IMR-90 (cell line): ENCODE measurements around the gene OR1L8. TPM values are rescaled to one million over a fixed set of nuclear protein-coding genes. Genes with fewer than 3 reads are reported as not detected.
"Not testable (repeated sequence)": the region's sequence is repeated elsewhere in the genome, so short reads cannot be mapped to it uniquely, and the experiment has no call there.

Experiments
- ATAC-seq: fragments of 200-7000 bp; cut with Tn5 transposase; 2 replicates; pipeline ENCODE4 v1.9.1; 2020; ENCODE audit warnings: low read depth, mild to moderate bottlenecking, moderate library complexity
- BruUV-seq: library from RNA; stranded (reverse); fragments of 400-500 nt; replicated peaks from 2 replicates; lab custom pipeline; 2021; lab: Mats Ljungman, UMichigan
- CTCF ChIA-PET: fragments of 300-600 bp; formaldehyde crosslinking; extraction: SDS; loops from one replicate; lab custom pipeline; 2021; ENCODE audit warnings: antibody characterized with exemption; lab: Yijun Ruan, JAX
- POLR2A ChIA-PET: fragments of 300-600 bp; sonication (Branson Sonifier 250); formaldehyde crosslinking; loops from one replicate; lab custom pipeline; 2022; ENCODE audit warnings: antibody characterized with exemption; ENCODE audit not compliant: unreplicated experiment; lab: Charles Lee
- DNase-seq: peaks from one replicate; pipeline ENCODE4 v3.0.0; 2013
- H2AFZ ChIP-seq: replicated peaks from 2 replicates; pipeline ENCODE3; 2013; ENCODE audit warnings: low read length, mild to moderate bottlenecking; ENCODE audit not compliant: poor library complexity
- H2AK5ac ChIP-seq: 2 replicates; pipeline ENCODE4 v1.6.1; 2013; ENCODE audit warnings: low read depth, low read length, inconsistent platforms
- H2AK9ac ChIP-seq: replicated peaks from 2 replicates; pipeline ENCODE3; 2013; ENCODE audit warnings: mild to moderate bottlenecking, low read depth, low read length, moderate library complexity; ENCODE audit not compliant: poor library complexity
- H2BK120ac ChIP-seq: 2 replicates; pipeline ENCODE4 v1.6.1; 2013; ENCODE audit warnings: low read depth, low read length, inconsistent platforms
- H2BK15ac ChIP-seq: 3 replicates; pipeline ENCODE4 v1.6.1; 2013; ENCODE audit warnings: low read depth, low read length, inconsistent platforms
- H2BK20ac ChIP-seq: 2 replicates; pipeline ENCODE4 v1.6.1; 2013; ENCODE audit warnings: low read depth, mild to moderate bottlenecking, inconsistent platforms, low read length, moderate library complexity
- H2BK5ac ChIP-seq: 2 replicates; pipeline ENCODE4 v1.6.1; 2013; ENCODE audit warnings: mild to moderate bottlenecking, low read depth, low read length, inconsistent platforms; ENCODE audit not compliant: poor library complexity, severe bottlenecking
- H3K14ac ChIP-seq: replicated peaks from 2 replicates; pipeline ENCODE4 v1.6.1; 2013; ENCODE audit warnings: low read depth, low read length, inconsistent platforms
- H3K18ac ChIP-seq: 2 replicates; pipeline ENCODE4 v1.6.1; 2013; ENCODE audit warnings: low read depth, low read length, control low read depth
- H3K23ac ChIP-seq: 2 replicates; pipeline ENCODE4 v1.6.1; 2013; ENCODE audit warnings: low read depth, low read length, inconsistent platforms
- H3K27ac ChIP-seq: 2 replicates; pipeline ENCODE4 v1.5.1; 2013; ENCODE audit warnings: mild to moderate bottlenecking, control low read depth, low read length; ENCODE audit not compliant: insufficient read depth
- H3K27me3 ChIP-seq: 2 replicates; pipeline ENCODE4 v1.6.1; 2013; ENCODE audit warnings: low read length; ENCODE audit not compliant: control insufficient read depth, insufficient read depth
- H3K36me3 ChIP-seq: 2 replicates; pipeline ENCODE4 v1.6.1; 2013; ENCODE audit warnings: low read length, mixed read lengths; ENCODE audit not compliant: control insufficient read depth, insufficient read depth
- H3K4ac ChIP-seq: 2 replicates; pipeline ENCODE4 v1.6.1; 2013; ENCODE audit warnings: low read depth, low read length, inconsistent platforms
- H3K4me1 ChIP-seq: 2 replicates; pipeline ENCODE4 v1.6.1; 2013; ENCODE audit warnings: low read length, mixed read lengths; ENCODE audit not compliant: control insufficient read depth, insufficient read depth
- H3K4me2 ChIP-seq: 2 replicates; pipeline ENCODE4 v1.6.1; 2013; ENCODE audit warnings: low read depth, mild to moderate bottlenecking, control low read depth, low read length, moderate library complexity
- H3K4me3 ChIP-seq: 2 replicates; pipeline ENCODE4 v1.5.1; 2013; ENCODE audit warnings: low read depth, mild to moderate bottlenecking, control low read depth, low read length, moderate library complexity; ENCODE audit not compliant: insufficient read depth
- H3K56ac ChIP-seq: 2 replicates; pipeline ENCODE4 v1.6.1; 2013; ENCODE audit warnings: low read length, inconsistent platforms; ENCODE audit not compliant: insufficient read depth; ENCODE audit errors: extremely low read depth
- H3K79me1 ChIP-seq, 2 experiments: 2 replicates each; pipeline ENCODE4 v1.6.1; 2013; ENCODE audit warnings: low read length in 2 of 2, inconsistent platforms in 1 of 2, low read depth in 1 of 2
- H3K9ac ChIP-seq: 2 replicates; pipeline ENCODE4 v1.6.1; 2013; ENCODE audit warnings: low read depth, low read length, control low read depth
- H3K9me1 ChIP-seq: 2 replicates; pipeline ENCODE4 v1.6.1; 2013; ENCODE audit warnings: low read length, inconsistent platforms; ENCODE audit not compliant: insufficient read depth
- H3K9me3 ChIP-seq: 2 replicates; pipeline ENCODE4 v1.6.1; 2013; ENCODE audit warnings: low read length; ENCODE audit not compliant: control insufficient read depth, insufficient read depth
- H4K20me1 ChIP-seq: 2 replicates; pipeline ENCODE4 v1.6.1; 2013; ENCODE audit warnings: low read length, inconsistent platforms; ENCODE audit not compliant: insufficient read depth
- H4K5ac ChIP-seq: 2 replicates; pipeline ENCODE4 v1.6.1; 2013; ENCODE audit warnings: mild to moderate bottlenecking, low read depth, low read length, control low read depth
- H4K8ac ChIP-seq, 2 experiments: 2 replicates each; pipeline ENCODE4 v1.6.1; 2013; ENCODE audit warnings: low read depth in 2 of 2, low read length in 2 of 2, control low read depth in 1 of 2, inconsistent platforms in 1 of 2
- H4K91ac ChIP-seq: 2 replicates; pipeline ENCODE4 v1.6.1; 2013; ENCODE audit warnings: low read depth, low read length, inconsistent platforms; ENCODE audit not compliant: insufficient read depth
- CEBPB ChIP-seq: IDR thresholded peaks from 2 replicates; pipeline ENCODE4 v1.6.1; 2012; ENCODE audit warnings: low read depth, low read length, improper control_type of control experiment
- RCOR1 ChIP-seq: IDR thresholded peaks from 2 replicates; pipeline ENCODE4 v1.6.1; 2012; ENCODE audit warnings: mild to moderate bottlenecking, low read length, improper control_type of control experiment; ENCODE audit not compliant: insufficient replicate concordance
- WGBS, 2 experiments: methylation state at CpG; one replicate each; pipeline versions ENCODE4 v1.1.5 to v1.1.7; 2013; ENCODE audit warnings: missing lambda C conversion rate in 2 of 2; ENCODE audit not compliant: insufficient read length in 1 of 2; ENCODE audit errors: extremely low coverage in 2 of 2; 5-methylcytosine and 5-hydroxymethylcytosine counted together
- dilution Hi-C: fragments of 300-500 bp; cut with HindIII; formaldehyde crosslinking; loops from one replicate; pipeline ENCODE4 v1.14.3; 2018; ENCODE audit warnings: low sequenced_read_pairs; ENCODE audit not compliant: unreplicated experiment
- in situ Hi-C: fragments of 300-500 bp; cut with MboI; formaldehyde crosslinking; loops from 3 replicates; pipeline ENCODE4 v1.14.3; 2019; ENCODE audit warnings: low sequenced_read_pairs, inconsistent platforms, mixed read lengths
- intact Hi-C: fragments of 100-400 bp; cut with micrococcal nuclease; formaldehyde crosslinking; loops from 2 replicates; pipeline ENCODE4 v1.10.0; 2022
- polyA plus RNA-seq, 3 experiments: library from polyadenylated mRNA; depleted of rRNA; stranded (reverse); fragments of >200 nt; gene quantifications; 2 replicates each; pipeline ENCODE4 v1.2.3, GENCODE V29; 2012; ENCODE audit warnings: low replicate concordance in 1 of 3
- total RNA-seq: library from RNA; depleted of rRNA; stranded (reverse); fragments of >200 nt; gene quantifications from 2 replicates; pipeline ENCODE4 v1.2.3, GENCODE V29; 2012

The OR1L8 gene
- total and polyA plus RNA-seq, 2 of the 4 experiments (the other 2 are of a cell fraction), result not detected

GRCh38 chr9:122538757-122539156 lies 44.4 kb downstream of the OR1L8 start:
- Histone ChIP-seq H2AK9ac (no peak overlapping the region), H2AK5ac (no peak overlapping the region), H2BK20ac (no peak overlapping the region), H4K8ac (no peak overlapping the region), H2BK15ac (no peak overlapping the region), H4K20me1 (no peaks in the 10 kb centered on the region), H2BK5ac (no peak overlapping the region), H3K14ac (no peak overlapping the region), H3K27me3 (no peaks in the 10 kb centered on the region), H3K9me1 (no peaks in the 10 kb centered on the region), H3K4me1 (no peaks in the 10 kb centered on the region), H3K4me2 (no peak overlapping the region), H3K9me3 (no peaks in the 10 kb centered on the region), H4K91ac (no peak overlapping the region), H3K4me3 (no peak overlapping the region), H2AFZ (no peak overlapping the region), H3K18ac (no peak overlapping the region), H4K5ac (no peak overlapping the region), H3K79me1 (no peaks in the 10 kb centered on the region), H2BK120ac (no peak overlapping the region), H3K23ac (no peak overlapping the region), H3K36me3 (no peaks in the 10 kb centered on the region), H3K27ac (no peak overlapping the region), H3K56ac (no peak overlapping the region), H3K9ac (no peak overlapping the region), H3K4ac (no peak overlapping the region)
- TF ChIP-seq CEBPB (peak; percentile 33; the same call in 1 of the 2 replicates), RCOR1 (no peak)
- in situ Hi-C loops (no loop called here), intact Hi-C loops (no loop called here), dilution Hi-C loops (no loop called here)
- WGBS, 2 experiments, result no CpG with 5 or more reads among the region's 2 CpGs
- no peak for ATAC-seq
- no peak for DNase-seq
- ChIA-PET CTCF (no interaction called here), POLR2A (no interaction called here)
- no TSS peak for BruUV-seq

DNA sequence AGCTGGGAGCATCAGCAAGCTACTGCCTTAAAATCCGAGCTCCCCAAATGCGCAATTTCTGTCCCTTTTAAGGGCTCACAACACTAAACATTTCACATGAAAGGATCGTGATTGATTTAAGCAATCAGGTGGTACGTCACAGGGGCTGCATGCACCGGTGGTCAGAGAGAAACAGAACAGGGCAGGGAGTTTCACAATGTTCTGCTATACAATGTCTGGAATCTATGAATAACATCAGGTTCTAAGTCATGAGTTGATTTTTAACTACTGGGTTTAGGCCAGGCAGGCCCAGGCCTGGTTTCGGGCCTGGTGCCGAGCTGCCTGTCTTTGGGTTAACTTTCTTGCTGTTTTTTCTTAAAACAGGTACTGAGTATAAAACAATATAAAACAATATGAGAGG lies 46.1 kb downstream of the OR1L8 start:
- H3K79me1 ChIP-seq, H4K91ac ChIP-seq, H2BK5ac ChIP-seq, H3K9ac ChIP-seq, H2AK5ac ChIP-seq, dilution Hi-C loops, H3K36me3 ChIP-seq, H3K27me3 ChIP-seq, H3K18ac ChIP-seq, H3K4me3 ChIP-seq, POLR2A ChIA-PET, H3K14ac ChIP-seq, H4K8ac ChIP-seq, H4K5ac ChIP-seq, ATAC-seq, H3K56ac ChIP-seq, intact Hi-C loops, H3K9me3 ChIP-seq, H3K4me2 ChIP-seq, H3K23ac ChIP-seq, H3K4me1 ChIP-seq, H2AK9ac ChIP-seq, H2BK15ac ChIP-seq, H2AFZ ChIP-seq, H2BK120ac ChIP-seq, BruUV-seq, in situ Hi-C loops, H3K4ac ChIP-seq, H3K9me1 ChIP-seq, DNase-seq, H3K27ac ChIP-seq, H2BK20ac ChIP-seq, H4K20me1 ChIP-seq: not testable (repeated sequence)
- CTCF ChIA-PET, result interaction anchor here (0.6 kb wide), 1 partner anchor 13 kb away, joined by 3 read pairs; no protein-coding TSS in a partner anchor
- 80% methylated on average over 1 of the region's 7 CpGs; no CpG with 5 or more reads in 1 of the 2 experiments for WGBS, 2 experiments
